GM12874 (cell line): Measurements from ENCODE around the gene ATP8B3.

Experiments
- CTCF ChIP-seq: IDR thresholded peaks from 2 replicates; pipeline ENCODE4 v1.5.1; 2011; ENCODE audit warnings: low read depth, mild to moderate bottlenecking, control low read depth, low read length, moderate library complexity; ENCODE audit not compliant: insufficient read depth

The ATP8B3 gene

GRCh38 chr19:1745589-1746031 is 66.5 kb downstream of the ATP8B3 start:
- TF ChIP-seq CTCF = no peak

GRCh38 chr19:1744822-1745563 is 67.1 kb downstream of the ATP8B3 start:
- TF ChIP-seq CTCF = no peak

- TF ChIP-seq CTCF = no peak
Measured at GRCh38 chr19:1744133-1744665, 67.9 kb downstream of the ATP8B3 start.

GRCh38 chr19:1742989-1743696 is 68.9 kb downstream of the ATP8B3 start:
- no peak for TF ChIP-seq CTCF

GRCh38 chr19:1739960-1740629 is 72.0 kb downstream of the ATP8B3 start:
- TF ChIP-seq CTCF = no peak

- no peak for TF ChIP-seq CTCF
Measured at GRCh38 chr19:1736927-1737326, 75.1 kb downstream of the ATP8B3 start.

GRCh38 chr19:1736280-1736679 is 75.8 kb downstream of the ATP8B3 start:
- TF ChIP-seq CTCF = no peak
